Neural crest cell (in vitro differentiated cells): ENCODE results near the gene HLA-DOA. TPM values are rescaled to one million over a fixed set of nuclear protein-coding genes. Genes with fewer than 3 reads are reported as not detected.

ENCODE experiments used
- DNase-seq: peaks from one replicate; pipeline ENCODE4 v3.0.0; 2021; ENCODE audit warnings: low read depth, mixed read lengths, low spot score
- H3K27ac Mint-ChIP-seq: one replicate; pipeline ENCODE4 v1.8.0; 2021; ENCODE audit warnings: mild to moderate bottlenecking, mixed read lengths; ENCODE audit not compliant: unreplicated experiment
- H3K27me3 Mint-ChIP-seq: 2 replicates; pipeline ENCODE4 v1.8.0; 2021; ENCODE audit warnings: low read depth, mild to moderate bottlenecking, mixed read lengths
- H3K36me3 Mint-ChIP-seq: 2 replicates; pipeline ENCODE4 v1.8.0; 2021; ENCODE audit warnings: low read depth, mild to moderate bottlenecking, mixed read lengths
- H3K4me1 Mint-ChIP-seq: 2 replicates; pipeline ENCODE4 v1.8.0; 2021; ENCODE audit warnings: mixed read lengths
- H3K4me3 Mint-ChIP-seq: one replicate; pipeline ENCODE4 v1.8.0; 2021; ENCODE audit warnings: mild to moderate bottlenecking, mixed read lengths
- H3K9me3 Mint-ChIP-seq: 2 replicates; pipeline ENCODE4 v1.8.0; 2021; ENCODE audit warnings: mixed read lengths
- CTCF ChIP-seq: fragments of 200-600 bp; sonication (generic); conservative IDR thresholded peaks from 2 replicates; pipeline ENCODE4 v1.5.0; 2021; ENCODE audit warnings: antibody characterized with exemption, mild to moderate bottlenecking
- total RNA-seq: library from RNA; stranded (reverse); gene quantifications from 2 replicates; pipeline ENCODE4 v1.2.1, GENCODE V29; 2021

The HLA-DOA gene
- total RNA-seq, 1 donor from 2014 or later: 1.7 TPM

- no peaks in the 10 kb centered on the region for H3K36me3 Mint-ChIP-seq
- H3K27me3 Mint-ChIP-seq: peaks cover 84% of the 10 kb centered on the region
- H3K4me1 Mint-ChIP-seq: no peaks in the 10 kb centered on the region
Measured at GRCh38 chr6:33029328-33030184, 20.2 kb upstream of the HLA-DOA start.

GRCh38 chr6:33028220-33028849 is 18.9 kb upstream of the HLA-DOA start:
- no peak for TF ChIP-seq CTCF
- Mint-ChIP-seq H3K4me1 (no peaks in the 10 kb centered on the region), H3K36me3 (no peaks in the 10 kb centered on the region), H3K9me3 (no peaks in the 10 kb centered on the region), H3K27me3 (peaks cover 77% of the 10 kb centered on the region), H3K4me3 (no peak overlapping the region), H3K27ac (no peak overlapping the region)
- DNase-seq: no peak

More at GRCh38 chr6:33029328-33030184, 20.2 kb upstream of the HLA-DOA start:
- no peak for DNase-seq
- H3K9me3 Mint-ChIP-seq: no peaks in the 10 kb centered on the region
- no peak overlapping the region for H3K27ac Mint-ChIP-seq
- no peak for TF ChIP-seq CTCF
- H3K4me3 Mint-ChIP-seq: no peak overlapping the region

- no peak overlapping the region for H3K27ac Mint-ChIP-seq
- TF ChIP-seq CTCF: no peak
- no peak overlapping the region for H3K4me3 Mint-ChIP-seq
- no peaks in the 10 kb centered on the region for H3K4me1 Mint-ChIP-seq
- no peaks in the 10 kb centered on the region for H3K9me3 Mint-ChIP-seq
- H3K27me3 Mint-ChIP-seq: peaks cover 59% of the 10 kb centered on the region
- H3K36me3 Mint-ChIP-seq: no peaks in the 10 kb centered on the region
- DNase-seq: no peak
Measured at GRCh38 chr6:33024521-33024920, 15.1 kb upstream of the HLA-DOA start.

GRCh38 chr6:33023536-33023935 is 14.1 kb upstream of the HLA-DOA start:
- Mint-ChIP-seq H3K4me3 (no peak overlapping the region), H3K9me3 (no peaks in the 10 kb centered on the region), H3K27me3 (peaks cover 60% of the 10 kb centered on the region), H3K27ac (no peak overlapping the region), H3K36me3 (no peaks in the 10 kb centered on the region), H3K4me1 (no peaks in the 10 kb centered on the region)
- no peak for TF ChIP-seq CTCF
- no peak for DNase-seq

GRCh38 chr6:33021917-33022316 is 12.5 kb upstream of the HLA-DOA start:
- no peak for TF ChIP-seq CTCF
- Mint-ChIP-seq H3K9me3 (no peaks in the 10 kb centered on the region), H3K27me3 (peaks cover 64% of the 10 kb centered on the region), H3K36me3 (no peaks in the 10 kb centered on the region), H3K4me1 (no peaks in the 10 kb centered on the region), H3K4me3 (no peak overlapping the region), H3K27ac (no peak overlapping the region)
- no peak for DNase-seq
